HepG2 (cell line): Measurements from ENCODE around the gene USP7. TPM values are rescaled to one million over a fixed set of nuclear protein-coding genes. Genes with fewer than 3 reads are reported as not detected.

Experiments
- ETV5 ChIP-seq: IDR thresholded peaks from 2 replicates; pipeline ENCODE4 v1.6.1; 2018; ENCODE audit warnings: missing biosample characterization, missing genetic modification reagents, inconsistent platforms, borderline replicate concordance
- GPN1 ChIP-seq: sonication (generic); formaldehyde crosslinking; IDR thresholded peaks from 2 replicates; pipeline ENCODE4 v1.5.1; 2020; ENCODE audit warnings: missing genetic modification reagents, borderline replicate concordance
- HIVEP1 ChIP-seq: sonication (generic); formaldehyde crosslinking; IDR thresholded peaks from 2 replicates; pipeline ENCODE4 v1.4.0; 2020; ENCODE audit warnings: mild to moderate bottlenecking, missing genetic modification reagents
- KIAA2018 ChIP-seq: sonication (generic); formaldehyde crosslinking; IDR thresholded peaks from 2 replicates; pipeline ENCODE4 v1.5.0; 2020; ENCODE audit warnings: mild to moderate bottlenecking, missing genetic modification reagents, borderline replicate concordance
- ZBTB20 ChIP-seq: sonication (generic); formaldehyde crosslinking; IDR thresholded peaks from 2 replicates; pipeline ENCODE4 v1.8.1; 2023; ENCODE audit warnings: missing genetic modification reagents, low read depth, mild to moderate bottlenecking, borderline replicate concordance
- ZMYM2 ChIP-seq: sonication (generic); formaldehyde crosslinking; IDR thresholded peaks from 2 replicates; pipeline ENCODE4 v1.8.0; 2022; ENCODE audit warnings: mild to moderate bottlenecking, missing genetic modification reagents
- ZNF446 ChIP-seq: sonication (generic); formaldehyde crosslinking; IDR thresholded peaks from 2 replicates; pipeline ENCODE4 v1.5.0; 2020; ENCODE audit warnings: mild to moderate bottlenecking, missing genetic modification reagents
- ZNF543 ChIP-seq: sonication (generic); formaldehyde crosslinking; IDR thresholded peaks from 2 replicates; pipeline ENCODE4 v1.4.0; 2020; ENCODE audit warnings: mild to moderate bottlenecking, missing genetic modification reagents
- ZNF747 ChIP-seq: sonication (generic); formaldehyde crosslinking; IDR thresholded peaks from 2 replicates; pipeline ENCODE4 v1.8.1; 2023; ENCODE audit warnings: missing genetic modification reagents, mild to moderate bottlenecking, borderline replicate concordance
- ZNF782 ChIP-seq: sonication (generic); formaldehyde crosslinking; IDR thresholded peaks from 2 replicates; pipeline ENCODE4 v1.4.0; 2020; ENCODE audit warnings: missing genetic modification reagents, mild to moderate bottlenecking, borderline replicate concordance
- polyA plus RNA-seq, 8 experiments: library from polyadenylated mRNA; depleted of rRNA in 3 of 8; stranded (reverse) in 7 of 8; unstranded in 1 of 8; fragments of >200 nt; fragmentation: Illumina TruSeq in 4 of 8; extraction: Trizol in 4 of 8; gene quantifications; 2 replicates each; pipeline versions ENCODE4 v1.2.1 to v1.2.3, GENCODE V29; 2011 to 2016; ENCODE audit warnings: low read depth in 4 of 8, missing spikeins in 1 of 8, mixed read lengths in 1 of 8; ENCODE audit not compliant: insufficient read depth in 1 of 8
- total RNA-seq, 5 experiments: library from RNA; depleted of rRNA; stranded (reverse); fragments of >200 nt; fragmentation: Illumina TruSeq; extraction: Trizol; gene quantifications; 2 replicates each; pipeline ENCODE4 v1.2.3, GENCODE V29; 2016; ENCODE audit warnings: low read depth in 1 of 5

Gene USP7
- total and polyA plus RNA-seq, 2 of the 13 experiments (the other 11 are each of a cell fraction or from before 2014, with no cell fraction given) = 52.5 to 173 TPM

GRCh38 chr16:8962393-8963009 lies 1.2 kb downstream of the USP7 start (continued):
- TF ChIP-seq KIAA2018 (no peak), ZMYM2 (no peak), ZBTB20 (no peak), ETV5 (CRISPR knock-in tag) (no peak; the same call in 1 of the 2 replicates), ZNF747 (CRISPR knock-in tag) (no peak; the same call in 1 of the 2 replicates), ZNF446 (CRISPR knock-in tag) (peak; percentile 81), ZNF543 (CRISPR knock-in tag) (no peak), GPN1 (CRISPR knock-in tag) (no peak), ZNF782 (no peak; the same call in 1 of the 2 replicates), HIVEP1 (CRISPR knock-in tag) (no peak)
